NK-92 treated with Interleukin-12 subunit alpha and Interleukin-12 subunit beta, amount 100 ng/mL, for 24 hours (cell line): ENCODE results near the gene HDAC5.
"Not testable (repeated sequence)": the region's sequence is repeated elsewhere in the genome, so short reads cannot be mapped to it uniquely, and the experiment has no call there.

Experiments used
- DNase-seq: peaks from one replicate; lab custom pipeline; 2025; lab: John Stamatoyannopoulos, UW

The HDAC5 gene

GRCh38 chr17:44111777-44112176 lies 11.7 kb downstream of the HDAC5 start:
- no peak for DNase-seq

GRCh38 chr17:44110823-44111633 lies 12.4 kb downstream of the HDAC5 start:
- no peak for DNase-seq

- no peak for DNase-seq
These were observed 13.3 kb downstream of the HDAC5 start for GRCh38 chr17:44110011-44110686.

GRCh38 chr17:44109312-44109630 lies 14.2 kb downstream of the HDAC5 start:
- no peak for DNase-seq

GRCh38 chr17:44108440-44109311 lies 14.8 kb downstream of the HDAC5 start:
- no peak for DNase-seq

- no peak for DNase-seq
These were observed 16.6 kb downstream of the HDAC5 start for GRCh38 chr17:44106801-44107200.

- DNase-seq, result no peak
These were observed 17.5 kb downstream of the HDAC5 start for GRCh38 chr17:44105941-44106340.

- DNase-seq, result no peak
These were observed 18.0 kb downstream of the HDAC5 start for GRCh38 chr17:44105483-44105882.

- DNase-seq, result no peak
These were observed 20.4 kb downstream of the HDAC5 start for GRCh38 chr17:44102849-44103622.

GRCh38 chr17:44101858-44102257 lies 21.6 kb downstream of the HDAC5 start:
- not testable (repeated sequence) for DNase-seq

- no peak for DNase-seq
These were observed 26.1 kb downstream of the HDAC5 start for GRCh38 chr17:44097110-44097958.

- DNase-seq, result no peak
These were observed 27.6 kb downstream of the HDAC5 start for GRCh38 chr17:44095647-44096496.

GRCh38 chr17:44095388-44095646 lies 28.1 kb downstream of the HDAC5 start:
- DNase-seq, result no peak

- DNase-seq, result no peak
These were observed 28.6 kb downstream of the HDAC5 start for GRCh38 chr17:44094701-44095387.

- DNase-seq, result no peak
These were observed 30.1 kb downstream of the HDAC5 start for GRCh38 chr17:44093231-44093900.

GRCh38 chr17:44092051-44092450 lies 31.4 kb downstream of the HDAC5 start:
- DNase-seq, result no peak

- no peak for DNase-seq
These were observed 32.0 kb downstream of the HDAC5 start for GRCh38 chr17:44091200-44091997.

GRCh38 chr17:44088254-44088653 lies 35.2 kb downstream of the HDAC5 start:
- no peak for DNase-seq
